Colonic mucosa (tissue), 4 donors: Measurements from ENCODE around the gene KCNH4. TPM values are rescaled to one million over a fixed set of nuclear protein-coding genes. Genes with fewer than 3 reads are reported as not detected.
A peak's percentile ranks its signal among the peaks of the same experiment; 100 is the strongest.

Experiments
- DNase-seq: peaks from one replicate; pipeline ENCODE4 v3.0.0-alpha.2; 2020
- H3K27ac ChIP-seq: fragments of 200-600 bp; one replicate; pipeline ENCODE4 v1.8.0; 2021
- H3K27me3 ChIP-seq: fragments of 200-600 bp; one replicate; pipeline ENCODE4 v1.8.0; 2021
- H3K36me3 ChIP-seq: fragments of 200-600 bp; one replicate; pipeline ENCODE4 v1.8.0; 2021
- H3K4me1 ChIP-seq: fragments of 200-600 bp; one replicate; pipeline ENCODE4 v1.8.0; 2021; ENCODE audit warnings: mild to moderate bottlenecking
- H3K4me3 ChIP-seq: fragments of 200-600 bp; one replicate; pipeline ENCODE4 v1.8.0; 2021
- H3K9ac ChIP-seq, 2 donors: one replicate each; pipeline ENCODE4 v1.7.0; 2013; ENCODE audit warnings: control low read depth in 2 of 2, low read depth in 2 of 2, low read length in 2 of 2
- H3K9me3 ChIP-seq: fragments of 200-600 bp; one replicate; pipeline ENCODE4 v1.8.0; 2021
- intact Hi-C: fragments of 100-400 bp; cut with DNase I; formaldehyde crosslinking; loops from one replicate; pipeline ENCODE4 v1.14.1; 2022
- total RNA-seq, 2 donors: library from RNA; stranded (reverse); fragmentation: NEBNext Ultra II Directional in 1 of 2; extraction: Animal tissue kit (Norgen Biotek cat#: 25700) in 1 of 2; gene quantifications; one replicate each; pipeline ENCODE4 v1.2.1, GENCODE V29; 2021
- TF ChIP-seq, protein P1 (sequence below): fragments of 200-600 bp; IDR thresholded peaks from one replicate; pipeline ENCODE4 v1.8.0; 2022; ENCODE audit warnings: antibody characterized with exemption, mild to moderate bottlenecking
- donor health status: healthy.
- donor health status: DM: no; HTN: no; CAD: no.
- donor health status: DM: no; HTN: no; CAD: no.

KCNH4 gene
- under 1 TPM in 1 of 2 donors, not detected in 1; 0.07 TPM for total RNA-seq

DNA sequence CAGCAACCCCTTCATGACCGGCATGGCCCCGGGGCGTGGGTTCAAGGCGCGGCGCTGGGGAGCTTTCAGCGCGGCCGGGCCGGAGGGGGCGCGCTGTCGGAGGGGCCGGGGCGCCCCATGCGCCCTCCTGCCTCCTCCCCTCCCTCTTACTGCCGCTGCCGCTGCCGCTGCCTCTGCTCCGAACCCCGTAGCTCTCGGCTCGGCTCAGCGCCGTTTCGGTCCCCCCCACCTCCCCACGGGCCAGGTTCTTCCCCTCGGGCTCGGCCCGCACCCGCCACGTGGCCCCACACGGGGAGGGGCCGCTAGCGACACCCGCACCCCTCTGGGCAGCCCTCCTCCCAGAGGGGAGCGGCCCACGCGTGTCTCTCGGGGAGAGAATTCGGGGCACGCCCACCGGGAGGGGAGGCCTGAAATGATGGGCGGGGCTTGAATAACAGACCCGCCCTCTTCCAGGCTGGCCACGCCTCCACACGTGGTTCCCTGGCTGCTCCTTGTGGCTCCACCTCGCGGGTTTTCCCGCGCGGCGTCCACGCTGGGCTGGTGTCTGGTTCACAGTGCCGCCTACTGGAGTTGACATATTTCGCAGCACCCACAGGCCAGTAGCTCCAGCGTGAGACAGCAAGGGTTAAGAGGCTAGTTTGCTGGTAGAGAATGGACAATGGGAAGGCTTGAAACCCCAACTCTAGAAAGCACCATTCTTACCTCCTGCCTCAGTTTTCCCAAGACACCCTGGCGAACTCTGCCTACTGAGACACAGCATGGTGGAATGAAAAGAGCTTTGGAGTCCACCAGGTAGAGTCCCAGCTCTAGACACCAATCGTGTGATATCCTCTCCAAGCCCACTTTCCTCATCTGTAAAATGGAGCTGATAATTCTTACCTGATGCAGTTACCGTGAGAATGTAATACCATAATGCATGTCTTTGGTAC, at the start of gene KCNH4:
TSS of gene KCNH4 (minus strand) at position 221 of the 929 bp plus-strand sequence. CDS start at position 24, 197 bp downstream.
- peak within 1 kb of the TSS; percentile 30 for H3K4me3 ChIP-seq
- peak; percentile 74 for DNase-seq
- TF ChIP-seq, protein P1, sequence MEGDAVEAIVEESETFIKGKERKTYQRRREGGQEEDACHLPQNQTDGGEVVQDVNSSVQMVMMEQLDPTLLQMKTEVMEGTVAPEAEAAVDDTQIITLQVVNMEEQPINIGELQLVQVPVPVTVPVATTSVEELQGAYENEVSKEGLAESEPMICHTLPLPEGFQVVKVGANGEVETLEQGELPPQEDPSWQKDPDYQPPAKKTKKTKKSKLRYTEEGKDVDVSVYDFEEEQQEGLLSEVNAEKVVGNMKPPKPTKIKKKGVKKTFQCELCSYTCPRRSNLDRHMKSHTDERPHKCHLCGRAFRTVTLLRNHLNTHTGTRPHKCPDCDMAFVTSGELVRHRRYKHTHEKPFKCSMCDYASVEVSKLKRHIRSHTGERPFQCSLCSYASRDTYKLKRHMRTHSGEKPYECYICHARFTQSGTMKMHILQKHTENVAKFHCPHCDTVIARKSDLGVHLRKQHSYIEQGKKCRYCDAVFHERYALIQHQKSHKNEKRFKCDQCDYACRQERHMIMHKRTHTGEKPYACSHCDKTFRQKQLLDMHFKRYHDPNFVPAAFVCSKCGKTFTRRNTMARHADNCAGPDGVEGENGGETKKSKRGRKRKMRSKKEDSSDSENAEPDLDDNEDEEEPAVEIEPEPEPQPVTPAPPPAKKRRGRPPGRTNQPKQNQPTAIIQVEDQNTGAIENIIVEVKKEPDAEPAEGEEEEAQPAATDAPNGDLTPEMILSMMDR: peak; percentile 41
- peaks cover 16% of the 10 kb centered on the region for H3K27me3 ChIP-seq
- no peak within 1 kb of the TSS for H3K27ac ChIP-seq
- no peaks in the 10 kb centered on the region for H3K36me3 ChIP-seq
- no peak within 1 kb of the TSS for H3K9ac ChIP-seq
- peaks cover 27% of the 10 kb centered on the region for H3K4me1 ChIP-seq
- H3K9me3 ChIP-seq: no peaks in the 10 kb centered on the region
- intact Hi-C loops: no loop called here

GRCh38 chr17:42230225-42230624, 49.3 kb upstream of the KCNH4 start:
- Histone ChIP-seq H3K4me1 (no peaks in the 10 kb centered on the region), H3K36me3 (no peaks in the 10 kb centered on the region), H3K27ac (no peak overlapping the region), H3K9me3 (no peaks in the 10 kb centered on the region), H3K9ac (no peak overlapping the region), H3K27me3 (no peaks in the 10 kb centered on the region), H3K4me3 (no peak overlapping the region)
- DNase-seq: no peak
- intact Hi-C loops: no loop called here
- TF ChIP-seq, protein P1: no peak

DNA sequence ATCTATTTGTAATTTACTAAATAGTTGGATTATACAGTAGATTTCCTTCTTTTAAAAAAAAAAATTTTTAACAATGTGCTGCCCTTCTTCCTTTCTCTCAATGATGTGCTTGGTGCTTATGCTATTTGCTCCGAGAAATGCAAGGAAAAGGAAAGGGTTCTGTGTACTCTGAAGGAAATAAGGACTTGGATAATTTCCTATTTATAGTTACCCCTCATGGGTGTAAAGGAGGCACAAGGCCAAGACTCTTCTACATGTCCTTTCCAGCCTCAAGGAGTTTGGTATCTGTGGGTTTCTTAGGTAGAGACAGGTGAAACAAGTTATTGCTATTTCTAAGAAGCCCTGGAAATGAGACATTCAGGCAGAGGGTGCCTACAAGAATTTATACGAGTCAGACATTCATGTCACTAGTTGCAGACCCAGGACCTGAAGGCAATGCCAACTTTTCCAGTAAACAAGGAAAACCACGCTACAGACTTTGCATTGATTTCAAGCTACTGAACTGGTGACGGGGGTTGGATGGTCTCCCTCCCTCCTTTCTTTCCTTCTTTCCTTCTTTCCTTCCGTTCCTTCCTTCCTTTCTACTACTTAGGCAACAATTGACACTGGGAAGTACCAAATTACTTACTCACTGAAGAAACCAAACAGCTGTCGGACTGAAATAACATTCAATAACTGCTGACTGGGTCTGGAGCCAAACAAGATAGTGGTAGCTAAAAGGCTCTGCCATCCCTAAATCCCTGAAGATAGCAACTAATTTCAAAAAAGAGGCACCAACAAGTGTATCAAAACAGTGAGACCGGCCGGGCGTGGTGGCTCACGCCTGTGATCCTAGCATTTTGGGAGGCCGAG, 47.1 kb upstream of the KCNH4 start:
- Histone ChIP-seq H3K4me3 (no peak overlapping the region), H3K9me3 (no peaks in the 10 kb centered on the region), H3K27me3 (no peaks in the 10 kb centered on the region), H3K27ac (no peak overlapping the region), H3K36me3 (no peaks in the 10 kb centered on the region), H3K4me1 (no peaks in the 10 kb centered on the region), H3K9ac (no peak overlapping the region)
- intact Hi-C loops: loop anchor here (10.0 kb wide), 1 partner anchor 87 kb away; no protein-coding TSS in a partner anchor
- DNase-seq: no peak
- TF ChIP-seq, protein P1: no peak

- Histone ChIP-seq H3K4me3 (no peak overlapping the region), H3K9me3 (no peaks in the 10 kb centered on the region), H3K27me3 (no peaks in the 10 kb centered on the region), H3K27ac (no peak overlapping the region), H3K4me1 (no peaks in the 10 kb centered on the region), H3K36me3 (no peaks in the 10 kb centered on the region), H3K9ac (no peak overlapping the region)
- intact Hi-C loops: loop anchor here (10.0 kb wide), 1 partner anchor 89 kb away; no protein-coding TSS in a partner anchor
- no peak for DNase-seq
- TF ChIP-seq, protein P1: no peak
Measured at GRCh38 chr17:42225646-42226045, 44.7 kb upstream of the KCNH4 start.

DNA sequence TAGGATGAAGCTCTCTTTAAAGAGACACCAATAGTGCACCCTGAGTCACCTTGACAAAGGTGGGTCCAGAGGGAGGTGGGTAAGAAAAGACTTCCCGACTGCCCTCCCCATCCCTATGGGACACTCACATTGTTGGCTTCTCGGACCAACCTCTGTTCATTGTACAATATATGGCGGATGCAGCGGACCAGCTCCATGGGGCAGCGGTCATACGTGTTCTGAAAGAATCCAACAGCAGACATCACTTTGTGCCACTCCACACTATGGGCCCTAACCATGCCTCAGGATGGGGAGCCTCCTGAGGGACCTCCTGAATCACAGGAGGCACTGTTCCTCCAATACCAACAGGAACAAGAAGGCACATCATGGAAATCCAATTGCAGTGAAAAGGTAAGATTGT, 43.7 kb upstream of the KCNH4 start:
- TF ChIP-seq, protein P1: no peak
- Histone ChIP-seq H3K36me3 (no peaks in the 10 kb centered on the region), H3K4me1 (no peaks in the 10 kb centered on the region), H3K4me3 (no peak overlapping the region), H3K27ac (no peak overlapping the region), H3K9me3 (no peaks in the 10 kb centered on the region), H3K9ac (no peak overlapping the region), H3K27me3 (no peaks in the 10 kb centered on the region)
- intact Hi-C loops: loop anchor here (10.0 kb wide), 1 partner anchor 90 kb away; no protein-coding TSS in a partner anchor
- no peak for DNase-seq
